ENCODE results near the gene RPS2. TPM values are rescaled to one million over a fixed set of nuclear protein-coding genes. Genes with fewer than 3 reads are reported as not detected.
"Not testable (repeated sequence)": the region's sequence is repeated elsewhere in the genome, so short reads cannot be mapped to it uniquely, and the experiment has no call there.

RPS2 gene
- total RNA-seq (2022) (2,674 and 2,950 TPM in 2 replicates), Bru-seq, nascent RNA (percentile 100 among the genes with signal in this experiment), BruChase-seq, experiment 1, labeled RNA remaining after a 6-hour chase (percentile 100 among the genes with signal in this experiment), BruChase-seq, experiment 2, labeled RNA remaining after a 2-hour chase (percentile 100 among the genes with signal in this experiment)
- long read RNA-seq, transcript RPS2-213 (5 exons, 1,186 nt), result minor isoform, 10 of 11,343 reads
- long read RNA-seq, transcript RPS2-201 (7 exons, 985 nt), result major isoform, 8,329 of 11,343 reads
- long read RNA-seq, partial matches to known transcripts, result 2,810 of 11,343 reads
- long read RNA-seq, other reads (novel, unspliced or antisense), result 192 of 11,343 reads

DNA sequence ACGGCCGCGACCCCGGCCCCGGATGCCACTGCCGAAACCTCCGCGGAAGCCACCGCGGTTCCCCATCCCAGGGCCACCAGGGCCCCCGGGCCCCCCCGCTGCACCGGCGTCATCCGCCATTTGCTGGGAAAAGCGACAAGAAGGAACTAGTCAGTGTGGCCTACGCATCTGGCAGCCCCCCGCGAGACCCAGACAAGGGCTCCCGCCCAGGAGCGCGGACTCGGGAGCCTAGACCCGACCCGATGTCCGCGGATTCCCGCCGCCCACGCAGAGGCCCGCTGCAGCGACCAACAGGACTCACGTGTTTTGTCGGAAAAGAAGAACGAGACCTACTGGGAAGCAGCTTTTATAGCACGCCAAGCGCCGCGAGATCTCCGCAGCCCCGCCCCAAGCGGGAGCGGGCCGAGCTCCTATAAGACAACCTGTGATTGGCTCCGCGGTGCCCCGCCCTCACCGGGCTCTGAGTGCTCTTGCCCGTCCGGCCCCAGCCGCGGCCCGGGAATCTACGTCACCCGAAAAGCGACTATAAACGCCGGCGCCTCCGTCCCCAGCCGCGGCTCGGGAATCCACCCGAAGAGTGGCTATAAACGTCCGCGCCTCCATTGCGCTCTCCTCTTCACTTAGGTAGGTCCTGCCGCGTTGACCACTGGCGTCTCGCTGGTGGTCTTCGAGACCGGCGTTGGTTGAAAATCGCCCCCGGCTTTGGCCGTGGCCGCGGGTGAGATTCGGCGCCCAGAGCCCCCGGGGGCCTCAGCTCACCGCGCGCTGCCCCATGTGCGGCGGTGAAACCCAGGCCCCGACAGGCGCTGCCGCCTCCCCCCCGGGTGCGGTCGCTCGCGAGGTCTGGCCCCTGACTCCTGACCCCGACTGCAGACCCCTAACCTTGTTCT is at the start of gene RPS2:
RPS2 (minus strand) TSS at position 321 of the 890 bp plus-strand sequence; CDS start at position 120, 201 bp downstream.
- peaks cover 26% of the 10 kb centered on the region for H3K4me1 Mint-ChIP-seq (ENCODE audit: low read depth, unreplicated experiment)
- TF ChIP-seq, protein P1, sequence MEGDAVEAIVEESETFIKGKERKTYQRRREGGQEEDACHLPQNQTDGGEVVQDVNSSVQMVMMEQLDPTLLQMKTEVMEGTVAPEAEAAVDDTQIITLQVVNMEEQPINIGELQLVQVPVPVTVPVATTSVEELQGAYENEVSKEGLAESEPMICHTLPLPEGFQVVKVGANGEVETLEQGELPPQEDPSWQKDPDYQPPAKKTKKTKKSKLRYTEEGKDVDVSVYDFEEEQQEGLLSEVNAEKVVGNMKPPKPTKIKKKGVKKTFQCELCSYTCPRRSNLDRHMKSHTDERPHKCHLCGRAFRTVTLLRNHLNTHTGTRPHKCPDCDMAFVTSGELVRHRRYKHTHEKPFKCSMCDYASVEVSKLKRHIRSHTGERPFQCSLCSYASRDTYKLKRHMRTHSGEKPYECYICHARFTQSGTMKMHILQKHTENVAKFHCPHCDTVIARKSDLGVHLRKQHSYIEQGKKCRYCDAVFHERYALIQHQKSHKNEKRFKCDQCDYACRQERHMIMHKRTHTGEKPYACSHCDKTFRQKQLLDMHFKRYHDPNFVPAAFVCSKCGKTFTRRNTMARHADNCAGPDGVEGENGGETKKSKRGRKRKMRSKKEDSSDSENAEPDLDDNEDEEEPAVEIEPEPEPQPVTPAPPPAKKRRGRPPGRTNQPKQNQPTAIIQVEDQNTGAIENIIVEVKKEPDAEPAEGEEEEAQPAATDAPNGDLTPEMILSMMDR (IDR thresholded peaks at IDR 0.05; ENCODE audit: unreplicated experiment), result no peak
- H3K27ac Mint-ChIP-seq (ENCODE audit: unreplicated experiment), result peak within 1 kb of the TSS; percentile 68
- peak; percentile 100 for DNase-seq
- CTCF ChIA-PET, result interaction anchor here (0.6 to 1.5 kb wide), 7 partner anchors 17 to 338 kb away, joined by 3 to 7 read pairs (median 3); no protein-coding TSS in a partner anchor
- peak within 1 kb of the TSS; percentile 74 for H3K4me3 Mint-ChIP-seq (ENCODE audit: low read depth, unreplicated experiment)
- no peaks in the 10 kb centered on the region for H3K27me3 Mint-ChIP-seq (ENCODE audit: unreplicated experiment)
- no peaks in the 10 kb centered on the region for H3K9me3 Mint-ChIP-seq (ENCODE audit: low read depth, unreplicated experiment)
- intact Hi-C loops (cut with micrococcal nuclease; ENCODE audit: unreplicated experiment), result no loop called here
- TSS peak; percentile 84 for BruUV-seq (replicated peaks)
- H3K36me3 Mint-ChIP-seq (ENCODE audit: insufficient read depth, unreplicated experiment), result peaks cover 67% of the 10 kb centered on the region

DNA sequence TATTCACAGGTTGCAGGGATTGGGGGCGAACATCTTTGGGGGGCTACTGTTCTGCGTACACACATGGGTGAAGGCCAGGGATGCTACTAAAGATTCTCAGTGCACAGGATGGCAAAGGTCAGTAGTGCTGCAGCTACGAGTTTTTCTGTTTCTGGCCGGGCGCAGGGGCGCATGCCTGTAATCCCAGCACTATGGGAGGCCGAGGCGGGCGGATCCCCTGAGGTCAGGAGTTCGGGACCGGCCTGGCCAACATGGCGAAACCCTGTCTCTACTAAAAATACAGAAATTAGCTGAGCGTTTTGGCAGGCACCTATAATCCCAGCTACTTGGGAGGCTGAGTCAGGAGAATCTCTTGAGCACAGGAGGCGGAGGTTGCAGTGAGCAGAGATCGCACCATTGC is 48.9 kb upstream of the RPS2 start:
- CTCF ChIA-PET, result interaction anchor here (0.6 kb wide), 2 partner anchors 301 to 509 kb away, joined by 5 to 7 read pairs; no protein-coding TSS in a partner anchor
- intact Hi-C loops (cut with micrococcal nuclease; ENCODE audit: unreplicated experiment), result no loop called here
- no peak overlapping the region for H3K27ac Mint-ChIP-seq (ENCODE audit: unreplicated experiment)
- TF ChIP-seq, protein P1 (IDR thresholded peaks at IDR 0.05; ENCODE audit: unreplicated experiment), result no peak
- no peak overlapping the region for H3K4me3 Mint-ChIP-seq (ENCODE audit: low read depth, unreplicated experiment)
- BruUV-seq (replicated peaks), result no TSS peak
- H3K9me3 Mint-ChIP-seq (ENCODE audit: low read depth, unreplicated experiment), result no peaks in the 10 kb centered on the region
- H3K4me1 Mint-ChIP-seq (ENCODE audit: low read depth, unreplicated experiment), result peaks cover 3% of the 10 kb centered on the region
- H3K36me3 Mint-ChIP-seq (ENCODE audit: insufficient read depth, unreplicated experiment), result peaks cover 20% of the 10 kb centered on the region
- no peak for DNase-seq
- peaks cover 12% of the 10 kb centered on the region for H3K27me3 Mint-ChIP-seq (ENCODE audit: unreplicated experiment)

DNA sequence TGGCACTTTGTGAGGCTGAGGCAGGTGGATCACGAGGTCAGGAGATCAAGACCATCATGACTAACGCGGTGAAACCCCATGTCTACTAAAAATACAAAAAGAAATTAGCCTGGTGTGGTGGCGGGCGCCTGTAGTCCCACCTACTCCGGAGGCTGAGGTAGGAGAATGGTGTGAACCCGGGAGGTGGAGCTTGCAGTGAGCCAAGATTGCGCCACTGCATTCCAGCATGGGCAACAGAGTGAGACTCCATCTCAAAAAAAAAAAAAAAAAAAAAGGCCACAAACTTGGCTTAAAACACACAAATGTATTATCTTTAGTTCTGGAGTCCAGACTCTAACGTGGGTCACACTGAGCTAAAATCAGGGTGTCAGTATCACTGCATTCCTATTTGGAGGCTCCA is 47.1 kb upstream of the RPS2 start:
- BruUV-seq (replicated peaks); H3K4me3 Mint-ChIP-seq (ENCODE audit: low read depth, unreplicated experiment); intact Hi-C loops (cut with micrococcal nuclease; ENCODE audit: unreplicated experiment); H3K9me3 Mint-ChIP-seq (ENCODE audit: low read depth, unreplicated experiment); DNase-seq; H3K27me3 Mint-ChIP-seq (ENCODE audit: unreplicated experiment); H3K27ac Mint-ChIP-seq (ENCODE audit: unreplicated experiment): not testable (repeated sequence)
- Mint-ChIP-seq H3K36me3 (ENCODE audit: insufficient read depth, unreplicated experiment) (peaks cover 33% of the 10 kb centered on the region), H3K4me1 (ENCODE audit: low read depth, unreplicated experiment) (peaks cover 20% of the 10 kb centered on the region)
- CTCF ChIA-PET, result interaction anchor here (0.6 kb wide), 1 partner anchor 192 kb away, joined by 5 read pairs; no protein-coding TSS in a partner anchor

- H3K4me1 Mint-ChIP-seq (ENCODE audit: low read depth, unreplicated experiment), result peaks cover 35% of the 10 kb centered on the region
- H3K27me3 Mint-ChIP-seq (ENCODE audit: unreplicated experiment), result no peaks in the 10 kb centered on the region
- peak within 1 kb of the TSS; percentile 93 for H3K27ac Mint-ChIP-seq (ENCODE audit: unreplicated experiment)
- DNase-seq, result peak; percentile 93
- H3K36me3 Mint-ChIP-seq (ENCODE audit: insufficient read depth, unreplicated experiment), result peaks cover 41% of the 10 kb centered on the region
- TF ChIP-seq, protein P1 (IDR thresholded peaks at IDR 0.05; ENCODE audit: unreplicated experiment), result no peak
- no peaks in the 10 kb centered on the region for H3K9me3 Mint-ChIP-seq (ENCODE audit: low read depth, unreplicated experiment)
- intact Hi-C loops (cut with micrococcal nuclease; ENCODE audit: unreplicated experiment), result no loop called here
- CTCF ChIA-PET, result no interaction called here
- TSS peak; percentile 97 for BruUV-seq (replicated peaks)
- peak within 1 kb of the TSS; percentile 89 for H3K4me3 Mint-ChIP-seq (ENCODE audit: low read depth, unreplicated experiment)
Measured at GRCh38 chr16:2009791-2010510, 45.3 kb upstream of the RPS2 start, which contains the start of gene ZNF598. Gene ZNF598, minus strand, starts transcription at chr16:2009821.

Data from Calu3 (cell line).